GM12878 (cell line): ENCODE measurements around the gene SLC9A3.

Experiments
- CEBPZ ChIP-seq: fragments of 150-350 bp; IDR thresholded peaks from 2 replicates; pipeline ENCODE4 v1.6.1; 2016; ENCODE audit warnings: low read depth, low read length
- CTCF ChIP-seq, 3 experiments: IDR thresholded peaks in 2 of 3; conservative IDR thresholded peaks in 1 of 3; 2 replicates each; pipeline ENCODE4 v1.5.1; 2011; ENCODE audit warnings: low read depth in 3 of 3, low read length in 3 of 3, mild to moderate bottlenecking in 3 of 3, control low read depth in 2 of 3, moderate library complexity in 2 of 3, inconsistent platforms in 1 of 3, mixed read lengths in 1 of 3; ENCODE audit not compliant: control insufficient read depth in 2 of 3, insufficient read depth in 1 of 3; ENCODE audit errors: extremely low read depth in 1 of 3
- EED ChIP-seq: sonication (generic); IDR thresholded peaks from 2 replicates; pipeline ENCODE4 v1.6.1; 2016; ENCODE audit warnings: antibody characterized with exemption, low read depth
- EGR1 ChIP-seq, 2 experiments: IDR thresholded peaks; 1 replicate in 1 of 2; 2 replicates in 1 of 2; pipeline ENCODE4 v1.6.1; 2011 to 2012; ENCODE audit warnings: low read depth in 2 of 2, low read length in 2 of 2, borderline replicate concordance in 1 of 2, mild to moderate bottlenecking in 1 of 2, moderate library complexity in 1 of 2
- MXI1 ChIP-seq: fragments of 150-350 bp; IDR thresholded peaks from 2 replicates; pipeline ENCODE4 v1.6.1; 2011; ENCODE audit warnings: low read depth, mild to moderate bottlenecking, inconsistent platforms, low read length, improper control_type of control experiment
- PBX3 ChIP-seq: IDR thresholded peaks from 2 replicates; pipeline ENCODE4 v1.6.1; 2011; ENCODE audit warnings: mild to moderate bottlenecking, low read depth, low read length, moderate library complexity; ENCODE audit not compliant: insufficient replicate concordance
- POLR2A ChIP-seq: IDR thresholded peaks from 2 replicates; pipeline ENCODE4 v1.6.1; 2011; ENCODE audit warnings: low read depth, mild to moderate bottlenecking, low read length
- POLR2AphosphoS5 ChIP-seq: IDR thresholded peaks from 2 replicates; pipeline ENCODE4 v1.6.1; 2011; ENCODE audit warnings: mild to moderate bottlenecking, low read length, inconsistent platforms
- SMAD5 ChIP-seq: IDR thresholded peaks from 2 replicates; pipeline ENCODE4 v1.6.1; 2016; ENCODE audit warnings: antibody characterized with exemption, low read depth
- TBL1XR1 ChIP-seq: IDR thresholded peaks from 2 replicates; pipeline ENCODE4 v1.6.1; 2012; ENCODE audit warnings: low read depth, low read length, improper control_type of control experiment

GRCh38 chr5:499233-500209 lies 24.7 kb downstream of the SLC9A3 start:
- TF ChIP-seq TBL1XR1 (no peak), PBX3 (no peak), EGR1 (IDR thresholded peaks at IDR 0.05; ENCODE audit: borderline replicate concordance in 1 of 2, low read depth in 2 of 2, low read length in 2 of 2) (no peak), MXI1 (no peak), CTCF (IDR thresholded peaks at IDR 0.05 in 2 of 3, conservative IDR thresholded peaks at IDR 0.05 in 1 of 3; ENCODE audit: control insufficient read depth in 2 of 3, extremely low read depth in 1 of 3, insufficient read depth in 1 of 3, low read depth in 3 of 3, low read length in 3 of 3) (no peak), POLR2A (no peak), CEBPZ (no peak), EED (no peak), SMAD5 (no peak), POLR2AphosphoS5 (no peak)
